GM10248 (cell line): ENCODE data around the gene GRM1.

Source experiments
- CTCF ChIA-PET: fragments of 300-600 bp; sonication (Branson Sonifier 250); formaldehyde crosslinking; extraction: SDS; loops from one replicate; lab custom pipeline; 2021; ENCODE audit warnings: antibody characterized with exemption; lab: Yijun Ruan, JAX
- POLR2A ChIA-PET: fragments of 350-650 bp; sonication (Branson Sonifier 250); formaldehyde crosslinking; extraction: SDS; loops from one replicate; lab custom pipeline; 2020; ENCODE audit warnings: antibody characterized with exemption; lab: Yijun Ruan, JAX
- DNase-seq: peaks from one replicate; pipeline ENCODE4 v3.0.0; 2012; ENCODE audit errors: extremely low spot score
- TF ChIP-seq, protein P1 (sequence below): IDR thresholded peaks from 2 replicates; pipeline ENCODE4 v1.5.1; 2012; ENCODE audit warnings: mild to moderate bottlenecking, low read depth; ENCODE audit errors: extremely low read depth, missing control alignments, control extremely low read depth

GRM1 gene

GRCh38 chr6:146300521-146300920 lies 271.7 kb downstream of the GRM1 start:
- POLR2A ChIA-PET, result no interaction called here
- DNase-seq, result no peak
- CTCF ChIA-PET, result no interaction called here
- TF ChIP-seq, protein P1, sequence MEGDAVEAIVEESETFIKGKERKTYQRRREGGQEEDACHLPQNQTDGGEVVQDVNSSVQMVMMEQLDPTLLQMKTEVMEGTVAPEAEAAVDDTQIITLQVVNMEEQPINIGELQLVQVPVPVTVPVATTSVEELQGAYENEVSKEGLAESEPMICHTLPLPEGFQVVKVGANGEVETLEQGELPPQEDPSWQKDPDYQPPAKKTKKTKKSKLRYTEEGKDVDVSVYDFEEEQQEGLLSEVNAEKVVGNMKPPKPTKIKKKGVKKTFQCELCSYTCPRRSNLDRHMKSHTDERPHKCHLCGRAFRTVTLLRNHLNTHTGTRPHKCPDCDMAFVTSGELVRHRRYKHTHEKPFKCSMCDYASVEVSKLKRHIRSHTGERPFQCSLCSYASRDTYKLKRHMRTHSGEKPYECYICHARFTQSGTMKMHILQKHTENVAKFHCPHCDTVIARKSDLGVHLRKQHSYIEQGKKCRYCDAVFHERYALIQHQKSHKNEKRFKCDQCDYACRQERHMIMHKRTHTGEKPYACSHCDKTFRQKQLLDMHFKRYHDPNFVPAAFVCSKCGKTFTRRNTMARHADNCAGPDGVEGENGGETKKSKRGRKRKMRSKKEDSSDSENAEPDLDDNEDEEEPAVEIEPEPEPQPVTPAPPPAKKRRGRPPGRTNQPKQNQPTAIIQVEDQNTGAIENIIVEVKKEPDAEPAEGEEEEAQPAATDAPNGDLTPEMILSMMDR, result no peak

GRCh38 chr6:146301764-146302163 lies 272.9 kb downstream of the GRM1 start:
- TF ChIP-seq, protein P1, result no peak
- no peak for DNase-seq
- ChIA-PET POLR2A (no interaction called here), CTCF (interaction anchor here (1.1 kb wide), 1 partner anchor 11 kb away, joined by 3 read pairs; no protein-coding TSS in a partner anchor)

DNA sequence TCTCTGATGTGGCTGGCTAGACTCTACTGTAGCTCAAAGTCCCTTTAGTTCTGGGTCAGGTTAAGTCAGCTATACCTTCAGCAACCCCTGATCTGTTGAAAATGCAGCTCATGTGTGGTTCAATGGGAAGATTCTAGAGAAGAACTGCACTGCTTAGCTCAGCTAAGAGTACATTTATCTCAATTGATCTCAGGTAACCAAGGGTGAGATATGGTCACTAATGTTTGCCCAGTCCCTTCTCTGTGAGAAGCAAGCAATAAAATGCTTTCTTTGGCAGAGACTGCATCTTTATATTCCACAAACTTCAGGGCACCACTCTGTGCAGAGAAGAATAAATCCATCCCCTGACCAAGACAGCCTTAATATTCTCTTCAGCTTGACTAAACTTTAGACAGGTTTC lies 274.1 kb downstream of the GRM1 start:
- TF ChIP-seq, protein P1, result no peak
- no peak for DNase-seq
- CTCF ChIA-PET, result interaction anchor here (1.5 kb wide), 1 partner anchor 12 kb away, joined by 6 read pairs; no protein-coding TSS in a partner anchor
- POLR2A ChIA-PET, result no interaction called here

GRCh38 chr6:146304181-146304580 lies 275.3 kb downstream of the GRM1 start:
- POLR2A ChIA-PET, result no interaction called here
- TF ChIP-seq, protein P1, result no peak
- no peak for DNase-seq
- CTCF ChIA-PET, result interaction anchor here (1.5 kb wide), 1 partner anchor 11 kb away, joined by 6 read pairs; no protein-coding TSS in a partner anchor

DNA sequence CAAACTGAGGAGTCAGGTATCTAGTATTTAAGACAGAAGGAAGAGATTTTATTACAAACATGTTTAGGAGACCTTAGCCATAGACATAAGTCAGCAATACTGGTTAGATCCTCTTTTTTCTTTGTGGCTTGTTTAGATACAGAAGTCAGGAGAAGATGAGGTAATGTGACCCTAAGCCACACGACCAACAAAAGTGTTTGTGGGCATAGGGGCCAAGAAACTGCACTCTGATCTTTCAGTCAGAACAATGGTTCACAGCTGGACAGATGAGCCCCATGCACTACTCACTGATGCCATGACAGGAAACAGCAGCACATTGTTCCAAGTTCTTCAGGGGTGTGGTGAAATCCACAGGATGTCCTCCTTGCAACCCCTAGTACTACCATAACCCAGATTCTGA lies 276.2 kb downstream of the GRM1 start:
- ChIA-PET CTCF (no interaction called here), POLR2A (no interaction called here)
- DNase-seq, result no peak
- TF ChIP-seq, protein P1, result no peak

DNA sequence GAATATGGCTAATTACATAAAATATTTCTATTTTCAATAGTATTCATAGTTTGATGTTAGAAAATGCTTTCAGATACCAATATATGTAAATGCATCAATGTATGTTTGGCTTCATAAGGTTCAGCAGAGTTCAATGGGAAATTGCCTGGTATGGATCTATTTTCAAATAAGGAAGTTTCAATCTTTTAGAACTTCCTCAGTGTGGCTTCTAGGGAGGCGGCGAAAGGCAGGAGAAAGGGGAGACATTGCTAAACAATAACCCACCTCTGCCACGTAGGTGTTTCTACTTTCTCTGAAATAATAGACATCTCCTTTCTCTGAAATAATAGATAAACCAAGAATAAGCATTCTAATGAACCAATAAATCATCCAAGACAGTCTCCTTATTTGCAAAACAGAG lies 277.1 kb downstream of the GRM1 start:
- ChIA-PET POLR2A (no interaction called here), CTCF (no interaction called here)
- TF ChIP-seq, protein P1, result no peak
- DNase-seq, result no peak
